Measurements from ENCODE around the gene TBC1D22A. TPM values are rescaled to one million over a fixed set of nuclear protein-coding genes. Genes with fewer than 3 reads are reported as not detected.

The TBC1D22A gene
- total and polyA plus RNA-seq, 8 donors = 13.3 to 53.1 (median 21.5) TPM

GRCh38 chr22:47100646-47101200, 338.3 kb downstream of the TBC1D22A start:
- Histone ChIP-seq H3K36me3 (peaks cover 0 to 6% (median 0%) of the 10 kb centered on the region in 4 donors), H3K27me3 (no peaks in the 10 kb centered on the region), H3K27ac (no peak overlapping the region), H3K9me3 (no peaks in the 10 kb centered on the region), H3K4me1 (peaks cover 0 to 8% (median 4%) of the 10 kb centered on the region in 4 donors), H3K4me3 (no peak overlapping the region)
- no peak for DNase-seq
- TF ChIP-seq EP300 (IDR thresholded peaks at IDR 0.05) (no peak), CTCF (IDR thresholded peaks at IDR 0.05) (no peak), POLR2A (IDR thresholded peaks at IDR 0.05) (no peak), POLR2AphosphoS5 (IDR thresholded peaks at IDR 0.05) (no peak)
- intact Hi-C loops (cut with DNase I; ENCODE audit: low total_unique reads) = no loop called here
- 81 to 93% (median 89%) methylated on average over 15 of the region's 15 CpGs for WGBS, 5 donors

- intact Hi-C loops (cut with DNase I; ENCODE audit: low total_unique reads) = no loop called here
- TF ChIP-seq CTCF (IDR thresholded peaks at IDR 0.05) (no peak), POLR2AphosphoS5 (IDR thresholded peaks at IDR 0.05) (no peak), POLR2A (IDR thresholded peaks at IDR 0.05) (no peak), EP300 (IDR thresholded peaks at IDR 0.05) (no peak)
- Histone ChIP-seq H3K27ac (no peak overlapping the region), H3K4me3 (no peak overlapping the region), H3K27me3 (no peaks in the 10 kb centered on the region), H3K36me3 (peaks cover 0 to 6% (median 0%) of the 10 kb centered on the region in 4 donors), H3K9me3 (no peaks in the 10 kb centered on the region), H3K4me1 (peaks cover 0 to 8% (median 4%) of the 10 kb centered on the region in 4 donors)
- 96 to 97% (median 97%) methylated on average over 15 to 16 of the region's 16 CpGs for WGBS, 5 donors
- DNase-seq = peak in 1 of 2 donors; percentile 21
Measured at GRCh38 chr22:47101321-47101885, 339.0 kb downstream of the TBC1D22A start.

GRCh38 chr22:47102081-47102480, 339.6 kb downstream of the TBC1D22A start:
- no peaks in the 10 kb centered on the region for H3K9me3 ChIP-seq
- no peak overlapping the region for H3K4me3 ChIP-seq
- DNase-seq = no peak
- H3K27me3 ChIP-seq = no peaks in the 10 kb centered on the region
- 88 to 93% (median 91%) methylated on average over 9 to 12 of the region's 12 CpGs for WGBS, 5 donors
- TF ChIP-seq CTCF (IDR thresholded peaks at IDR 0.05) = no peak
- no peak for TF ChIP-seq EP300 (IDR thresholded peaks at IDR 0.05)
- no peak for TF ChIP-seq POLR2A (IDR thresholded peaks at IDR 0.05)
- TF ChIP-seq POLR2AphosphoS5 (IDR thresholded peaks at IDR 0.05) = no peak
- intact Hi-C loops (cut with DNase I; ENCODE audit: low total_unique reads) = no loop called here
- peaks cover 0 to 6% (median 0%) of the 10 kb centered on the region in 4 donors for H3K36me3 ChIP-seq
- H3K27ac ChIP-seq = no peak overlapping the region
- H3K4me1 ChIP-seq = peaks cover 0 to 8% (median 4%) of the 10 kb centered on the region in 4 donors

GRCh38 chr22:47102648-47103047, 340.2 kb downstream of the TBC1D22A start:
- Histone ChIP-seq H3K27me3 (no peaks in the 10 kb centered on the region), H3K9me3 (no peaks in the 10 kb centered on the region), H3K4me3 (no peak overlapping the region), H3K27ac (no peak overlapping the region), H3K4me1 (peaks cover 0 to 8% (median 4%) of the 10 kb centered on the region in 4 donors), H3K36me3 (peaks cover 0 to 6% (median 0%) of the 10 kb centered on the region in 4 donors)
- 35 to 76% (median 57%) methylated on average over 2 of the region's 2 CpGs for WGBS, 5 donors
- TF ChIP-seq POLR2A (IDR thresholded peaks at IDR 0.05) (no peak), CTCF (IDR thresholded peaks at IDR 0.05) (no peak), POLR2AphosphoS5 (IDR thresholded peaks at IDR 0.05) (no peak), EP300 (IDR thresholded peaks at IDR 0.05) (no peak)
- intact Hi-C loops (cut with DNase I; ENCODE audit: low total_unique reads) = no loop called here
- DNase-seq = peak in 1 of 2 donors; percentile 54
